Natural killer cell (primary cell): Measurements from ENCODE around the gene PSMA7. TPM values are rescaled to one million over a fixed set of nuclear protein-coding genes. Genes with fewer than 3 reads are reported as not detected.

Experiments used
- ATAC-seq, 3 donors: fragments of 150-1000 bp in 2 of 3; fragments of 200-7000 bp in 1 of 3; cut with Tn5 transposase; 1 replicate in 1 of 3; 2 replicates in 2 of 3; pipeline ENCODE4 v1.10.0; 2021; ENCODE audit warnings: mild to moderate bottlenecking in 2 of 3, moderate library complexity in 2 of 3
- DNase-seq, 2 donors: peaks; one replicate each; pipeline versions ENCODE4 v3.0.0 to v3.0.0-alpha.2; 2013 to 2021; ENCODE audit warnings: mixed read lengths in 1 of 2
- H3K27ac ChIP-seq: one replicate; pipeline ENCODE4 v1.5.1; 2013; ENCODE audit warnings: mild to moderate bottlenecking, low read length
- H3K27me3 ChIP-seq: one replicate; pipeline ENCODE4 v1.6.1; 2013; ENCODE audit warnings: low read length; ENCODE audit not compliant: control insufficient read depth, insufficient read depth
- H3K36me3 ChIP-seq: one replicate; pipeline ENCODE4 v1.6.1; 2013; ENCODE audit warnings: low read length; ENCODE audit not compliant: control insufficient read depth, insufficient read depth
- H3K4me1 ChIP-seq: one replicate; pipeline ENCODE4 v1.6.1; 2013; ENCODE audit warnings: low read length; ENCODE audit not compliant: control insufficient read depth, insufficient read depth
- H3K4me3 ChIP-seq: one replicate; pipeline ENCODE4 v1.5.1; 2013; ENCODE audit warnings: low read length
- H3K9me3 ChIP-seq: one replicate; pipeline ENCODE4 v1.6.1; 2013; ENCODE audit warnings: low read length; ENCODE audit not compliant: control insufficient read depth, insufficient read depth
- H3K27ac Mint-ChIP-seq, 2 donors: one replicate each; pipeline ENCODE4 v1.8.0; 2022; ENCODE audit warnings: mild to moderate bottlenecking in 2 of 2, mixed read lengths in 2 of 2, moderate library complexity in 1 of 2
- H3K27me3 Mint-ChIP-seq, 2 donors: one replicate each; pipeline ENCODE4 v1.8.0; 2022; ENCODE audit warnings: low read depth in 2 of 2, mixed read lengths in 2 of 2
- H3K36me3 Mint-ChIP-seq: one replicate; pipeline ENCODE4 v1.8.0; 2022; ENCODE audit warnings: mixed read lengths
- H3K4me1 Mint-ChIP-seq, 2 donors: one replicate each; pipeline ENCODE4 v1.8.0; 2022; ENCODE audit warnings: mixed read lengths in 2 of 2
- H3K4me3 Mint-ChIP-seq: one replicate; pipeline ENCODE4 v1.8.0; 2022; ENCODE audit warnings: mild to moderate bottlenecking, moderate library complexity, mixed read lengths
- H3K9me3 Mint-ChIP-seq, 2 donors: one replicate each; pipeline ENCODE4 v1.8.0; 2022; ENCODE audit warnings: mixed read lengths in 2 of 2
- CTCF ChIP-seq: fragments of 200-600 bp; IDR thresholded peaks from one replicate; pipeline ENCODE4 v1.8.0; 2022; ENCODE audit warnings: antibody characterized with exemption
- WGBS: methylation state at CpG from one replicate; pipeline ENCODE4 v1.1.7; 2013; ENCODE audit warnings: missing lambda C conversion rate; ENCODE audit not compliant: insufficient coverage; 5-methylcytosine and 5-hydroxymethylcytosine counted together
- intact Hi-C: fragments of 100-400 bp; cut with micrococcal nuclease; formaldehyde crosslinking; loops from one replicate; pipeline ENCODE4 v1.14.2; 2022
- total RNA-seq, 4 donors: library from RNA; stranded (reverse); fragments of 120-200 nt in 1 of 4; gene quantifications; one replicate each; pipeline versions ENCODE4 v1.2.3 to v1.2.4, GENCODE V29; 2013 to 2022

The PSMA7 gene
- total RNA-seq, 3 donors from 2014 or later (not counting 1 experiment from before 2014, with no cell fraction given), result 154 to 177 (median 168) TPM

GRCh38 chr20:62103508-62104233 is 39.5 kb downstream of the PSMA7 start:
- Histone ChIP-seq H3K27me3 (peaks cover 4% of the 10 kb centered on the region), H3K36me3 (no peaks in the 10 kb centered on the region), H3K27ac (no peak overlapping the region), H3K4me3 (no peak overlapping the region), H3K4me1 (no peaks in the 10 kb centered on the region), H3K9me3 (peaks cover 58% of the 10 kb centered on the region)
- intact Hi-C loops, result no loop called here
- no peaks in the 10 kb centered on the region for H3K4me1 Mint-ChIP-seq
- no peak for TF ChIP-seq CTCF
- DNase-seq (no peak), ATAC-seq (no peak)
- 85% methylated on average over 21 of the region's 21 CpGs for WGBS
- H3K36me3 Mint-ChIP-seq, result peaks cover 20% of the 10 kb centered on the region
- H3K4me3 Mint-ChIP-seq, result no peak overlapping the region
- peaks cover 6 to 11% of the 10 kb centered on the region in 2 donors for H3K27me3 Mint-ChIP-seq
- H3K27ac Mint-ChIP-seq, result no peak overlapping the region
- H3K9me3 Mint-ChIP-seq, result peaks cover 12 to 23% of the 10 kb centered on the region in 2 donors

GRCh38 chr20:62101078-62101477 is 42.1 kb downstream of the PSMA7 start:
- Histone ChIP-seq H3K4me3 (no peak overlapping the region), H3K4me1 (no peaks in the 10 kb centered on the region), H3K9me3 (peaks cover 32% of the 10 kb centered on the region), H3K27ac (no peak overlapping the region), H3K36me3 (no peaks in the 10 kb centered on the region), H3K27me3 (peaks cover 4% of the 10 kb centered on the region)
- no peak for DNase-seq
- H3K36me3 Mint-ChIP-seq, result no peaks in the 10 kb centered on the region
- H3K27ac Mint-ChIP-seq, result no peak overlapping the region
- TF ChIP-seq CTCF, result no peak
- H3K27me3 Mint-ChIP-seq, result peaks cover 6 to 8% of the 10 kb centered on the region in 2 donors
- peaks cover 7 to 9% of the 10 kb centered on the region in 2 donors for H3K9me3 Mint-ChIP-seq
- WGBS, result 91% methylated on average over 4 of the region's 4 CpGs
- no peak overlapping the region for H3K4me3 Mint-ChIP-seq
- no peak for ATAC-seq
- intact Hi-C loops, result no loop called here
- no peaks in the 10 kb centered on the region for H3K4me1 Mint-ChIP-seq

GRCh38 chr20:62097881-62098407 is 45.2 kb downstream of the PSMA7 start:
- Histone ChIP-seq H3K4me1 (no peaks in the 10 kb centered on the region), H3K36me3 (no peaks in the 10 kb centered on the region), H3K4me3 (no peak overlapping the region), H3K27me3 (no peaks in the 10 kb centered on the region), H3K27ac (no peak overlapping the region), H3K9me3 (peaks cover 17% of the 10 kb centered on the region)
- no peak for TF ChIP-seq CTCF
- ATAC-seq (no peak), DNase-seq (no peak)
- Mint-ChIP-seq H3K4me1 (no peaks in the 10 kb centered on the region), H3K36me3 (no peaks in the 10 kb centered on the region), H3K4me3 (no peak overlapping the region), H3K27me3 (peaks cover 0 to 3% of the 10 kb centered on the region in 2 donors), H3K9me3 (peaks cover 0 to 3% of the 10 kb centered on the region in 2 donors), H3K27ac (no peak overlapping the region)
- 87% methylated on average over 15 of the region's 16 CpGs for WGBS
- intact Hi-C loops, result no loop called here
